ENCODE measurements around the gene KCNQ1.

Gene KCNQ1

GRCh38 chr11:2867722-2868505 lies 423.1 kb downstream of the KCNQ1 start:
- TF ChIP-seq, protein P1, sequence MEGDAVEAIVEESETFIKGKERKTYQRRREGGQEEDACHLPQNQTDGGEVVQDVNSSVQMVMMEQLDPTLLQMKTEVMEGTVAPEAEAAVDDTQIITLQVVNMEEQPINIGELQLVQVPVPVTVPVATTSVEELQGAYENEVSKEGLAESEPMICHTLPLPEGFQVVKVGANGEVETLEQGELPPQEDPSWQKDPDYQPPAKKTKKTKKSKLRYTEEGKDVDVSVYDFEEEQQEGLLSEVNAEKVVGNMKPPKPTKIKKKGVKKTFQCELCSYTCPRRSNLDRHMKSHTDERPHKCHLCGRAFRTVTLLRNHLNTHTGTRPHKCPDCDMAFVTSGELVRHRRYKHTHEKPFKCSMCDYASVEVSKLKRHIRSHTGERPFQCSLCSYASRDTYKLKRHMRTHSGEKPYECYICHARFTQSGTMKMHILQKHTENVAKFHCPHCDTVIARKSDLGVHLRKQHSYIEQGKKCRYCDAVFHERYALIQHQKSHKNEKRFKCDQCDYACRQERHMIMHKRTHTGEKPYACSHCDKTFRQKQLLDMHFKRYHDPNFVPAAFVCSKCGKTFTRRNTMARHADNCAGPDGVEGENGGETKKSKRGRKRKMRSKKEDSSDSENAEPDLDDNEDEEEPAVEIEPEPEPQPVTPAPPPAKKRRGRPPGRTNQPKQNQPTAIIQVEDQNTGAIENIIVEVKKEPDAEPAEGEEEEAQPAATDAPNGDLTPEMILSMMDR (IDR thresholded peaks at IDR 0.05; ENCODE audit: low read depth, low read length, missing control alignments) = no peak
- in situ Hi-C loops (cut with HindIII; ENCODE audit: low sequenced_read_pairs) = loop anchor here (25.0 kb wide), 1 partner anchor 206 kb away; no protein-coding TSS in a partner anchor

DNA sequence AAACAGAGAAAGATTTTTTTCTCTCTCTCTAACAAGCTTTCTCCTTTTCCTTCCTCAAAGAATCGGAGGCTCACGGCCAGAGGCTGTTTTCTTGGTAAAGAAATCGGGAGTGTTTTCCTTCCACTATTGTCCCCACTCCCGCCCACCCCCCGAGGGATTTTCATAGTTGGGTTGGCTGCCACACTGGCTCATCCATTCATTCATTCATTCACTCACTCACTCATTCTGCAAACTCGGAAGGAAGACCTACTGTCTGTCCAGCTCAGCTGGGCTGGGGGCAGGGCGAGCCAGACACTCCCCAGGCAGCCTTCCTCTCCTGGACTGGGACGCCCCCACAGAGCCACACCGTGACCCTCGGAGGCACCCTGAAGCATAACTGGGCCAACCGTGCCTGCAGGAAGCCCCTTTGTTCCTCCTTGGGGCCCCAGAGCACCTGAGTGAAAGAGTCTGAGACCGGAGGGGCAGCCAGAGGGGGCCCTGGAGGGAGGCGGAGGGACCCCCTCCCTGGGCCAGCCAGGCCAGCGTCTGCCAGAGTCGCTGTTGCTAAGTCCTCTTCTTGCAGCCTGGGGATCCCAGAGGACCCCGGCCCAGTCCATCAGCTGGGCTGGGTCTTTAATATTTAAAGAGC lies 423.8 kb downstream of the KCNQ1 start:
- H3K4me3 ChIP-seq (ENCODE audit: low read depth, low read length) = no peak overlapping the region
- DNase-seq (ENCODE audit: low read depth) = no peak
- in situ Hi-C loops (cut with HindIII; ENCODE audit: low sequenced_read_pairs) = loop anchor here (25.0 kb wide), 1 partner anchor 206 kb away; no protein-coding TSS in a partner anchor

More at GRCh38 chr11:2867722-2868505, 423.1 kb downstream of the KCNQ1 start:
- no peak for DNase-seq (ENCODE audit: low read depth)
- H3K4me3 ChIP-seq (ENCODE audit: low read depth, low read length) = no peak overlapping the region

GRCh38 chr11:2869134-2869526 lies 424.3 kb downstream of the KCNQ1 start:
- no peak overlapping the region for H3K4me3 ChIP-seq (ENCODE audit: low read depth, low read length)
- TF ChIP-seq, protein P1 (IDR thresholded peaks at IDR 0.05; ENCODE audit: low read depth, low read length, missing control alignments) = no peak
- DNase-seq (ENCODE audit: low read depth) = no peak
- in situ Hi-C loops (cut with HindIII; ENCODE audit: low sequenced_read_pairs) = loop anchor here (25.0 kb wide), 1 partner anchor 207 kb away; no protein-coding TSS in a partner anchor

More for the DNA sequence above, 423.8 kb downstream of the KCNQ1 start:
- TF ChIP-seq, protein P1 (IDR thresholded peaks at IDR 0.05; ENCODE audit: low read depth, low read length, missing control alignments) = no peak

DNA sequence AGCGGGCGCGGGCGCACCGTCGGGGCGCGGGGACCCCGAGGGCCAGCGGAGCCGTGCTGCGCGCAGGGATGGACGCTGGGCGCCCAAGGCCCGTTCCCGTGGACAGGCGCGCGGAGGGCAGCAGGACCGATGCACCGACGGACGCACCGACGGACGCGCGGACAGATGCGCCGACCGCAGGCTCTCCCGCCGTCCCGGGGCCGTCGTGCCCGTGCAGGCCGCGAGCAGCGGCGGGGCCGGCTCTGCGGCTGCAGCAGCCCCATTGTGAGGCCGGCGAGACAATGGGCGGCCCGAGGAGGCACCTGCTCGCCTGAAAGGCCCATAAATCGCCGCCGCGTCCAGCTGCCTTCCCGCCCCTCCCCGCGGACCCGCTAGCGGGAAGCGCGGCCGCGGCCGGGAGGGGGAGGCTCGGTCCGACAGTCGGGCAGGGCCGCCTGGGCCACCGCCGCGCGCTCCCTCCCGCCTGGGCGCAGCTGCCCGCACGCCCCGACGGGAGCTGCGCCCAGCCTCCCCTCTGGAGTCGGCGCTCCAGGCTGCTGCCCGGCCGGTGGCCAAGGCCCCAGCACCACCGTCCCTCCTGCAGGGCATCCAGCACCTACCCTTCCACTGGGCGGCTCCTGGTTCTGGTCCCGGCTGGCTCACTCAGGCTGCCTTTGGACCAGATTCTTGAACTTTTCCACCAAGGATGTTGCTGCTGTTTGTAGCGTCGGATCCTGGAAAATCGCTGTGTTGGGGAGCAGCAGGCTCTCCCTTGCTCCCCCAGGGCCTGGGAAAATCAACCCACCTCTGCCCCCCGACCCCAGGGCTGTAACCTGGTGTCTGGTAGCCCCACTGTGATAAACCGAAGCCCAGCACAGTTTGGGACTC lies 425.0 kb downstream of the KCNQ1 start:
- in situ Hi-C loops (cut with HindIII; ENCODE audit: low sequenced_read_pairs) = loop anchor here (5.0 to 25.0 kb wide), 2 partner anchors 87 to 207 kb away; no protein-coding TSS in a partner anchor
- no peak for DNase-seq (ENCODE audit: low read depth)
- TF ChIP-seq, protein P1 (IDR thresholded peaks at IDR 0.05; ENCODE audit: low read depth, low read length, missing control alignments) = no peak
- no peak overlapping the region for H3K4me3 ChIP-seq (ENCODE audit: low read depth, low read length)

- DNase-seq (ENCODE audit: low read depth) = no peak
- in situ Hi-C loops (cut with HindIII; ENCODE audit: low sequenced_read_pairs) = loop anchor here (5.0 to 25.0 kb wide), 2 partner anchors 88 to 208 kb away; no protein-coding TSS in a partner anchor
- TF ChIP-seq, protein P1 (IDR thresholded peaks at IDR 0.05; ENCODE audit: low read depth, low read length, missing control alignments) = no peak
- H3K4me3 ChIP-seq (ENCODE audit: low read depth, low read length) = no peak overlapping the region
Observed at GRCh38 chr11:2870460-2870859, 425.7 kb downstream of the KCNQ1 start.

Data from astrocyte of the cerebellum (primary cell).